ENCODE measurements around the gene DDIT4L.
"Not testable (repeated sequence)": the region's sequence is repeated elsewhere in the genome, so short reads cannot be mapped to it uniquely, and the experiment has no call there.

DDIT4L gene

GRCh38 chr4:100189820-100190642, at the start of gene DDIT4L:
Gene DDIT4L, minus strand, starts transcription at chr4:100190468. Its CDS starts 485 bp downstream, at chr4:100189983.
- Histone ChIP-seq H3K27me3 (peaks cover 35% of the 10 kb centered on the region), H3K9me3 (peaks cover 15% of the 10 kb centered on the region), H3K4me2 (peak within 1 kb of the TSS; percentile 72), H3K27ac (no peak within 1 kb of the TSS), H3K4me1 (no peaks in the 10 kb centered on the region), H3K36me3 (no peaks in the 10 kb centered on the region), H3K4me3 (peak within 1 kb of the TSS; percentile 61), H3K9ac (no peak within 1 kb of the TSS), H4K20me1 (no peaks in the 10 kb centered on the region)
- no peak for TF ChIP-seq Cebpa-rat (IDR thresholded peaks at IDR 0.05)

GRCh38 chr4:100240008-100240407, 49.7 kb upstream of the DDIT4L start:
- Histone ChIP-seq H3K9me3 (peaks cover 45% of the 10 kb centered on the region), H3K4me2 (peak overlapping the region; percentile 62), H3K9ac (no peak overlapping the region), H3K27ac (peak overlapping the region; percentile 43), H3K4me1 (peaks cover 38% of the 10 kb centered on the region), H3K4me3 (peak overlapping the region; percentile 27; the same call in 1 of the 2 replicates), H3K36me3 (no peaks in the 10 kb centered on the region), H4K20me1 (no peaks in the 10 kb centered on the region), H3K27me3 (no peaks in the 10 kb centered on the region)
- no peak for TF ChIP-seq Cebpa-rat (IDR thresholded peaks at IDR 0.05)

DNA sequence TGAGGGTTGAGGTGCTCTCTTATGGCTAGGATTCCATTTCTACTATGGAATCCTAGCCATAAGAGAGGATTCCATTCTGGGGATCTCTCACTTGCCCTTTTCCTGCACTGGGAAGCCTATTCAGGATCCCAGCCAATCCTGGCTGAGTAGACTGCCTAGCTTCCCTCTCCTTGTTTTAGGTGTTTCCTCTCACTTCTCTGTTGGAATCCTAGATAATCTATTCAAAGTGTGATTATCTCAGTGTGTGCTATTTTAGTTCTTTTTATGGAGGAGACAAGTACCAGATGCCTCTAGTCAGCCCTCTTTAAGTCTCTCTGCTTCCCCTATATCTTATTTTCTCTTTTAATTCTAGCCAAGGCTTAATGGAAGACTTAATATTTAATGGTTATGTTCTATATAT, 34.5 kb upstream of the DDIT4L start:
- Histone ChIP-seq H3K9me3 (peaks cover 50% of the 10 kb centered on the region), H3K27me3 (no peaks in the 10 kb centered on the region), H3K4me3 (no peak overlapping the region), H3K36me3 (no peaks in the 10 kb centered on the region), H4K20me1 (no peaks in the 10 kb centered on the region), H3K27ac (no peak overlapping the region), H3K4me1 (no peaks in the 10 kb centered on the region), H3K9ac (no peak overlapping the region), H3K4me2 (no peak overlapping the region)
- no peak for TF ChIP-seq Cebpa-rat (IDR thresholded peaks at IDR 0.05)

DNA sequence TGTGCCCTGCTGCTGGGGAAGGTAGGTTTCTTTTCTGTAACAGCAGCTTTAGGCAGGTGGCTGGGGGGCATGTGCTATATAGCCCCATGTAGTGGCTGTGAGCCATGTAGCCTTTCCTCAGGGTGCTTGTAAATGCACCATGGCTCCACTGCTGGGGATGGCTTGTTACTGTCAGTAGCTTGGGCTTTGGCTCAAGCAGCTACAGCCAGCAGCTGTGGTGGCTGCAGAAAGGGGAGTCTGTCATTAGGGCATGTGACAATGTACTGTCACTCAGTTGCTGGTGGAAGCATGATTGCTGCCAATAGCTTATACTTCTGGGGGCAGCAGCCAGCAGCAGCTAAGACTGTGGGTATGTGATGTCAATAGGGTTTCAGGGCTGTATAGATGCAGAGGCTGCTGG, 33.9 kb upstream of the DDIT4L start:
- Histone ChIP-seq H3K9ac (no peak overlapping the region), H4K20me1 (no peaks in the 10 kb centered on the region), H3K9me3 (peaks cover 45% of the 10 kb centered on the region), H3K27me3 (no peaks in the 10 kb centered on the region), H3K27ac (no peak overlapping the region), H3K4me2 (no peak overlapping the region), H3K4me3 (no peak overlapping the region), H3K4me1 (no peaks in the 10 kb centered on the region), H3K36me3 (no peaks in the 10 kb centered on the region)
- no peak for TF ChIP-seq Cebpa-rat (IDR thresholded peaks at IDR 0.05)

- Histone ChIP-seq H3K9ac (no peak overlapping the region), H3K9me3 (no peaks in the 10 kb centered on the region)
- TF ChIP-seq Cebpa-rat (IDR thresholded peaks at IDR 0.05): no peak
Measured at GRCh38 chr4:100208964-100209363, 18.7 kb upstream of the DDIT4L start.

GRCh38 chr4:100208459-100208858, 18.2 kb upstream of the DDIT4L start:
- H3K4me3 ChIP-seq: no peak overlapping the region
- H3K9me3 ChIP-seq: no peaks in the 10 kb centered on the region
- H3K27ac ChIP-seq: no peak overlapping the region
- no peaks in the 10 kb centered on the region for H3K36me3 ChIP-seq
- H3K4me2 ChIP-seq: peak overlapping the region; percentile 39
- H4K20me1 ChIP-seq: no peaks in the 10 kb centered on the region
- no peak for TF ChIP-seq Cebpa-rat (IDR thresholded peaks at IDR 0.05)
- no peak overlapping the region for H3K9ac ChIP-seq
- H3K4me1 ChIP-seq: peaks cover 19% of the 10 kb centered on the region
- no peaks in the 10 kb centered on the region for H3K27me3 ChIP-seq

More at GRCh38 chr4:100208964-100209363, 18.7 kb upstream of the DDIT4L start:
- no peaks in the 10 kb centered on the region for H4K20me1 ChIP-seq
- H3K4me1 ChIP-seq: peaks cover 19% of the 10 kb centered on the region
- H3K27ac ChIP-seq: no peak overlapping the region
- H3K27me3 ChIP-seq: no peaks in the 10 kb centered on the region
- H3K4me3 ChIP-seq: no peak overlapping the region
- peak overlapping the region; percentile 39 for H3K4me2 ChIP-seq
- no peaks in the 10 kb centered on the region for H3K36me3 ChIP-seq

DNA sequence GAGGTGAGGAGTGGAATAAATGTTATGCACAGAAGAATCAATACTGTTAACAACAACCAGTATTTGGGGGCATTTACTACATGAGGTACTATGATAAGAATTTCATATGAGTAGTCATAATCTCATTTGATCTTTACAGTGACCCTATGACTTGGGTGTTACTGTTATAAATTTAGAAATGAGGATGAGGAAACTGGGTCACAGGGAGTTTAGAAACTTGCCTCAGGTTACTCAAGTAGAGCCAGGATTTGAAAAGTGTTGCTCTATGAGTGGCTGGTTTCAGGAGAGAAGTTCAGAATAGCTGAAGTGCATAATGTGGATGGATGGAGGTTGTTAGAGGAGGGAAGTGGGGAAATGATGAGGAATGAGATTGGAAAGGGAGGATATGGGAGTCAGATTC, 16.6 kb upstream of the DDIT4L start:
- H3K36me3 ChIP-seq: no peaks in the 10 kb centered on the region

DNA sequence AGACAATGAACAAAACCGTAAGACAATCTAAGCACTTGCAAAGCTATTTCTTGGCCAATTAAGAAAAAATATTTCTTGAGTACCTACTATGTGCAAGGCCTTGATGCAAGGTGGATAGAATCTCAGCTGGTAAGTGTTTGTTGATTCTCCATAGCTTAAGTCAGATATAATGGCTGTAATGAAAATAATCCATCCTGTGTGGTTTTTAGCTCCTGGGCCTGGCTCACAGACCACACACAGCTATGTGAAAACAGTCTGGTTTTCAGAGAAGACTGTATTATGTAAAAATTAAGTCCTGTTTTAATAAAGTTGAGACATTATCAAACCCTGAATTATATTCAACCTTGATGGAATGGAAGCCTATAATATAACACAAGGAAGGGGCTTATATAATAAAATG, 7.8 kb upstream of the DDIT4L start:
- peaks cover 8% of the 10 kb centered on the region for H3K9me3 ChIP-seq
- TF ChIP-seq Cebpa-rat (IDR thresholded peaks at IDR 0.05): no peak
- no peaks in the 10 kb centered on the region for H3K36me3 ChIP-seq
- no peak overlapping the region for H3K4me2 ChIP-seq
- no peak overlapping the region for H3K4me3 ChIP-seq
- H3K9ac ChIP-seq: no peak overlapping the region
- H3K27ac ChIP-seq: no peak overlapping the region
- no peaks in the 10 kb centered on the region for H4K20me1 ChIP-seq
- H3K27me3 ChIP-seq: no peaks in the 10 kb centered on the region
- H3K4me1 ChIP-seq: no peaks in the 10 kb centered on the region

More for the DNA sequence above, 16.6 kb upstream of the DDIT4L start:
- H3K4me2 ChIP-seq: peak overlapping the region; percentile 25; the same call in 1 of the 2 replicates
- H3K4me3 ChIP-seq: no peak overlapping the region
- H3K4me1 ChIP-seq: peaks cover 19% of the 10 kb centered on the region
- no peaks in the 10 kb centered on the region for H4K20me1 ChIP-seq
- no peaks in the 10 kb centered on the region for H3K27me3 ChIP-seq
- no peak overlapping the region for H3K27ac ChIP-seq
- H3K9me3 ChIP-seq: no peaks in the 10 kb centered on the region
- H3K9ac ChIP-seq: no peak overlapping the region
- TF ChIP-seq Cebpa-rat (IDR thresholded peaks at IDR 0.05): no peak

- H4K20me1 ChIP-seq, H3K9ac ChIP-seq, H3K27ac ChIP-seq, H3K4me3 ChIP-seq, H3K27me3 ChIP-seq, H3K4me2 ChIP-seq, H3K4me1 ChIP-seq, H3K36me3 ChIP-seq: not testable (repeated sequence)
- peaks cover 12% of the 10 kb centered on the region for H3K9me3 ChIP-seq
Measured at GRCh38 chr4:100196388-100197071, 6.3 kb upstream of the DDIT4L start.
